B cell (primary cell): ENCODE measurements around the gene RAB26.

Experiments
- EZH2 ChIP-seq: IDR thresholded peaks from 2 replicates; pipeline ENCODE4 v1.6.1; 2012; ENCODE audit warnings: borderline replicate concordance, low read depth, mild to moderate bottlenecking, moderate library complexity, low read length; ENCODE audit not compliant: insufficient read depth, poor library complexity, severe bottlenecking
- TF ChIP-seq, protein P1 (sequence below): fragments of 200-600 bp; IDR thresholded peaks from one replicate; pipeline ENCODE4 v1.8.0; 2022; ENCODE audit warnings: antibody characterized with exemption, mild to moderate bottlenecking

- TF ChIP-seq, protein P1, sequence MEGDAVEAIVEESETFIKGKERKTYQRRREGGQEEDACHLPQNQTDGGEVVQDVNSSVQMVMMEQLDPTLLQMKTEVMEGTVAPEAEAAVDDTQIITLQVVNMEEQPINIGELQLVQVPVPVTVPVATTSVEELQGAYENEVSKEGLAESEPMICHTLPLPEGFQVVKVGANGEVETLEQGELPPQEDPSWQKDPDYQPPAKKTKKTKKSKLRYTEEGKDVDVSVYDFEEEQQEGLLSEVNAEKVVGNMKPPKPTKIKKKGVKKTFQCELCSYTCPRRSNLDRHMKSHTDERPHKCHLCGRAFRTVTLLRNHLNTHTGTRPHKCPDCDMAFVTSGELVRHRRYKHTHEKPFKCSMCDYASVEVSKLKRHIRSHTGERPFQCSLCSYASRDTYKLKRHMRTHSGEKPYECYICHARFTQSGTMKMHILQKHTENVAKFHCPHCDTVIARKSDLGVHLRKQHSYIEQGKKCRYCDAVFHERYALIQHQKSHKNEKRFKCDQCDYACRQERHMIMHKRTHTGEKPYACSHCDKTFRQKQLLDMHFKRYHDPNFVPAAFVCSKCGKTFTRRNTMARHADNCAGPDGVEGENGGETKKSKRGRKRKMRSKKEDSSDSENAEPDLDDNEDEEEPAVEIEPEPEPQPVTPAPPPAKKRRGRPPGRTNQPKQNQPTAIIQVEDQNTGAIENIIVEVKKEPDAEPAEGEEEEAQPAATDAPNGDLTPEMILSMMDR, result no peak
- no peak for TF ChIP-seq EZH2
These were observed 49.3 kb downstream of the RAB26 start for GRCh38 chr16:2197765-2198164.
